IMR-90 (cell line): Measurements from ENCODE around the gene POLR2E. TPM values are rescaled to one million over a fixed set of nuclear protein-coding genes. Genes with fewer than 3 reads are reported as not detected.
A peak's percentile ranks its signal among the peaks of the same experiment; 100 is the strongest.

ENCODE experiments used
- ATAC-seq: fragments of 200-7000 bp; cut with Tn5 transposase; 2 replicates; pipeline ENCODE4 v1.9.1; 2020; ENCODE audit warnings: low read depth, mild to moderate bottlenecking, moderate library complexity
- BruUV-seq: library from RNA; stranded (reverse); fragments of 400-500 nt; replicated peaks from 2 replicates; lab custom pipeline; 2021; lab: Mats Ljungman, UMichigan
- CTCF ChIA-PET: fragments of 300-600 bp; formaldehyde crosslinking; extraction: SDS; loops from one replicate; lab custom pipeline; 2021; ENCODE audit warnings: antibody characterized with exemption; lab: Yijun Ruan, JAX
- POLR2A ChIA-PET: fragments of 300-600 bp; sonication (Branson Sonifier 250); formaldehyde crosslinking; loops from one replicate; lab custom pipeline; 2022; ENCODE audit warnings: antibody characterized with exemption; ENCODE audit not compliant: unreplicated experiment; lab: Charles Lee
- DNase-seq: peaks from one replicate; pipeline ENCODE4 v3.0.0; 2013
- H2AFZ ChIP-seq: replicated peaks from 2 replicates; pipeline ENCODE3; 2013; ENCODE audit warnings: low read length, mild to moderate bottlenecking; ENCODE audit not compliant: poor library complexity
- H2AK5ac ChIP-seq: 2 replicates; pipeline ENCODE4 v1.6.1; 2013; ENCODE audit warnings: low read depth, low read length, inconsistent platforms
- H2AK9ac ChIP-seq: replicated peaks from 2 replicates; pipeline ENCODE3; 2013; ENCODE audit warnings: mild to moderate bottlenecking, low read depth, low read length, moderate library complexity; ENCODE audit not compliant: poor library complexity
- H2BK120ac ChIP-seq: 2 replicates; pipeline ENCODE4 v1.6.1; 2013; ENCODE audit warnings: low read depth, low read length, inconsistent platforms
- H2BK15ac ChIP-seq: 3 replicates; pipeline ENCODE4 v1.6.1; 2013; ENCODE audit warnings: low read depth, low read length, inconsistent platforms
- H2BK20ac ChIP-seq: 2 replicates; pipeline ENCODE4 v1.6.1; 2013; ENCODE audit warnings: low read depth, mild to moderate bottlenecking, inconsistent platforms, low read length, moderate library complexity
- H2BK5ac ChIP-seq: 2 replicates; pipeline ENCODE4 v1.6.1; 2013; ENCODE audit warnings: mild to moderate bottlenecking, low read depth, low read length, inconsistent platforms; ENCODE audit not compliant: poor library complexity, severe bottlenecking
- H3K14ac ChIP-seq: replicated peaks from 2 replicates; pipeline ENCODE4 v1.6.1; 2013; ENCODE audit warnings: low read depth, low read length, inconsistent platforms
- H3K18ac ChIP-seq: 2 replicates; pipeline ENCODE4 v1.6.1; 2013; ENCODE audit warnings: low read depth, low read length, control low read depth
- H3K23ac ChIP-seq: 2 replicates; pipeline ENCODE4 v1.6.1; 2013; ENCODE audit warnings: low read depth, low read length, inconsistent platforms
- H3K27ac ChIP-seq: 2 replicates; pipeline ENCODE4 v1.5.1; 2013; ENCODE audit warnings: mild to moderate bottlenecking, control low read depth, low read length; ENCODE audit not compliant: insufficient read depth
- H3K27me3 ChIP-seq: 2 replicates; pipeline ENCODE4 v1.6.1; 2013; ENCODE audit warnings: low read length; ENCODE audit not compliant: control insufficient read depth, insufficient read depth
- H3K36me3 ChIP-seq: 2 replicates; pipeline ENCODE4 v1.6.1; 2013; ENCODE audit warnings: low read length, mixed read lengths; ENCODE audit not compliant: control insufficient read depth, insufficient read depth
- H3K4ac ChIP-seq: 2 replicates; pipeline ENCODE4 v1.6.1; 2013; ENCODE audit warnings: low read depth, low read length, inconsistent platforms
- H3K4me1 ChIP-seq: 2 replicates; pipeline ENCODE4 v1.6.1; 2013; ENCODE audit warnings: low read length, mixed read lengths; ENCODE audit not compliant: control insufficient read depth, insufficient read depth
- H3K4me2 ChIP-seq: 2 replicates; pipeline ENCODE4 v1.6.1; 2013; ENCODE audit warnings: low read depth, mild to moderate bottlenecking, control low read depth, low read length, moderate library complexity
- H3K4me3 ChIP-seq: 2 replicates; pipeline ENCODE4 v1.5.1; 2013; ENCODE audit warnings: low read depth, mild to moderate bottlenecking, control low read depth, low read length, moderate library complexity; ENCODE audit not compliant: insufficient read depth
- H3K56ac ChIP-seq: 2 replicates; pipeline ENCODE4 v1.6.1; 2013; ENCODE audit warnings: low read length, inconsistent platforms; ENCODE audit not compliant: insufficient read depth; ENCODE audit errors: extremely low read depth
- H3K79me1 ChIP-seq, 2 experiments: 2 replicates each; pipeline ENCODE4 v1.6.1; 2013; ENCODE audit warnings: low read length in 2 of 2, inconsistent platforms in 1 of 2, low read depth in 1 of 2
- H3K9ac ChIP-seq: 2 replicates; pipeline ENCODE4 v1.6.1; 2013; ENCODE audit warnings: low read depth, low read length, control low read depth
- H3K9me1 ChIP-seq: 2 replicates; pipeline ENCODE4 v1.6.1; 2013; ENCODE audit warnings: low read length, inconsistent platforms; ENCODE audit not compliant: insufficient read depth
- H3K9me3 ChIP-seq: 2 replicates; pipeline ENCODE4 v1.6.1; 2013; ENCODE audit warnings: low read length; ENCODE audit not compliant: control insufficient read depth, insufficient read depth
- H4K20me1 ChIP-seq: 2 replicates; pipeline ENCODE4 v1.6.1; 2013; ENCODE audit warnings: low read length, inconsistent platforms; ENCODE audit not compliant: insufficient read depth
- H4K5ac ChIP-seq: 2 replicates; pipeline ENCODE4 v1.6.1; 2013; ENCODE audit warnings: mild to moderate bottlenecking, low read depth, low read length, control low read depth
- H4K8ac ChIP-seq, 2 experiments: 2 replicates each; pipeline ENCODE4 v1.6.1; 2013; ENCODE audit warnings: low read depth in 2 of 2, low read length in 2 of 2, control low read depth in 1 of 2, inconsistent platforms in 1 of 2
- H4K91ac ChIP-seq: 2 replicates; pipeline ENCODE4 v1.6.1; 2013; ENCODE audit warnings: low read depth, low read length, inconsistent platforms; ENCODE audit not compliant: insufficient read depth
- BHLHE40 ChIP-seq: fragments of 150-350 bp; IDR thresholded peaks from 2 replicates; pipeline ENCODE4 v1.6.1; 2016; ENCODE audit warnings: mild to moderate bottlenecking, low read depth, low read length
- CEBPB ChIP-seq: IDR thresholded peaks from 2 replicates; pipeline ENCODE4 v1.6.1; 2012; ENCODE audit warnings: low read depth, low read length, improper control_type of control experiment
- CHD1 ChIP-seq: IDR thresholded peaks from 2 replicates; pipeline ENCODE4 v1.6.1; 2012; ENCODE audit warnings: low read depth, low read length, improper control_type of control experiment
- FOS ChIP-seq: fragments of 150-350 bp; IDR thresholded peaks from 2 replicates; pipeline ENCODE4 v1.6.1; 2016; ENCODE audit warnings: low read depth, low read length
- MAFK ChIP-seq: IDR thresholded peaks from 2 replicates; pipeline ENCODE4 v1.6.1; 2012; ENCODE audit warnings: low read depth, low read length, improper control_type of control experiment
- MXI1 ChIP-seq: IDR thresholded peaks from 2 replicates; pipeline ENCODE4 v1.6.1; 2012; ENCODE audit warnings: low read depth, mild to moderate bottlenecking, low read length, moderate library complexity, borderline replicate concordance
- NFE2L2 ChIP-seq: fragments of 150-350 bp; IDR thresholded peaks from 2 replicates; pipeline ENCODE4 v1.6.1; 2016; ENCODE audit warnings: low read depth, mild to moderate bottlenecking, low read length
- POLR2A ChIP-seq: IDR thresholded peaks from 2 replicates; pipeline ENCODE4 v1.6.1; 2012; ENCODE audit warnings: mild to moderate bottlenecking, low read depth, low read length
- RAD21 ChIP-seq: IDR thresholded peaks from 2 replicates; pipeline ENCODE4 v1.6.1; 2012; ENCODE audit warnings: low read length, improper control_type of control experiment
- RCOR1 ChIP-seq: IDR thresholded peaks from 2 replicates; pipeline ENCODE4 v1.6.1; 2012; ENCODE audit warnings: mild to moderate bottlenecking, low read length, improper control_type of control experiment; ENCODE audit not compliant: insufficient replicate concordance
- RFX5 ChIP-seq: IDR thresholded peaks from 2 replicates; pipeline ENCODE4 v1.8.0; 2012; ENCODE audit warnings: low read depth, mild to moderate bottlenecking, low read length, moderate library complexity
- SMC3 ChIP-seq: fragments of 150-350 bp; IDR thresholded peaks from 2 replicates; pipeline ENCODE4 v1.6.1; 2016; ENCODE audit warnings: low read depth, mild to moderate bottlenecking, antibody characterized with exemption, low read length, moderate library complexity
- WGBS, 2 experiments: methylation state at CpG; one replicate each; pipeline versions ENCODE4 v1.1.5 to v1.1.7; 2013; ENCODE audit warnings: missing lambda C conversion rate in 2 of 2; ENCODE audit not compliant: insufficient read length in 1 of 2; ENCODE audit errors: extremely low coverage in 2 of 2; 5-methylcytosine and 5-hydroxymethylcytosine counted together
- dilution Hi-C: fragments of 300-500 bp; cut with HindIII; formaldehyde crosslinking; loops from one replicate; pipeline ENCODE4 v1.14.3; 2018; ENCODE audit warnings: low sequenced_read_pairs; ENCODE audit not compliant: unreplicated experiment
- in situ Hi-C: fragments of 300-500 bp; cut with MboI; formaldehyde crosslinking; loops from 3 replicates; pipeline ENCODE4 v1.14.3; 2019; ENCODE audit warnings: low sequenced_read_pairs, inconsistent platforms, mixed read lengths
- intact Hi-C: fragments of 100-400 bp; cut with micrococcal nuclease; formaldehyde crosslinking; loops from 2 replicates; pipeline ENCODE4 v1.10.0; 2022
- polyA plus RNA-seq, 3 experiments: library from polyadenylated mRNA; depleted of rRNA; stranded (reverse); fragments of >200 nt; gene quantifications; 2 replicates each; pipeline ENCODE4 v1.2.3, GENCODE V29; 2012; ENCODE audit warnings: low replicate concordance in 1 of 3
- total RNA-seq: library from RNA; depleted of rRNA; stranded (reverse); fragments of >200 nt; gene quantifications from 2 replicates; pipeline ENCODE4 v1.2.3, GENCODE V29; 2012
- TF ChIP-seq, protein P1 (sequence below): fragments of 150-350 bp; IDR thresholded peaks from 2 replicates; pipeline ENCODE4 v1.6.1; 2016; ENCODE audit warnings: low read depth, mild to moderate bottlenecking, low read length, moderate library complexity, borderline replicate concordance
- TF ChIP-seq, protein P2 (sequence below): fragments of 150-350 bp; IDR thresholded peaks from 2 replicates; pipeline ENCODE4 v1.6.1; 2017; ENCODE audit warnings: mild to moderate bottlenecking, antibody characterized with exemption, low read length, low read depth
- TF ChIP-seq, protein P3 (sequence below): conservative IDR thresholded peaks from 2 replicates; pipeline ENCODE4 v1.5.1; 2012; ENCODE audit warnings: mild to moderate bottlenecking, low read depth, low read length, improper control_type of control experiment

POLR2E gene
- total and polyA plus RNA-seq, 2 of the 4 experiments (the other 2 are of a cell fraction), result 294 to 391 TPM

DNA sequence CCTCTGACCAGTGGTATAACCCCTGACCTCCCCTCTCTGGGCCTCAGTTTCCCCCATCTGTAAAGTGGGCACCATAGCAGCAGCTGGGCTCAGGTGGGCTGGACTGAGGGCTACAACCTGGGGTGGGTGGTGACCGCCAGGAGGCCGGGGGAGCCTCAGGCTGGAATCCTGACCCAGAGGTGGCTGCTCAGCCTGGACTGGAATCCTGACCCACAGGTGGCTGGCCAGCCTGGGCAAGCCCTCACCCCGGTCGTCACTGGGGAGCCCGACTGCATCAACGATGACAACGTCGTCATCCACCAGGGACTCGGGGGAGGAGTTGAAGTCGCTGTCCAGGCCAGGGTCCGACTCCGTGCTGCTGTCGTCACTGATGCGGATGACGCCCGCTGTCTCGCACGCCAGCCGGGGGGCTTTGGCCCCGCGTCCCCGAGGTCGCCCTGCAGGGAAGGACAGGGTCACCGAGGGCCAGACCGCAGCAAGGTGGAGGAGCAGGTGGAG, 18.9 kb upstream of the POLR2E start:
- Histone ChIP-seq H4K20me1 (peaks cover 25% of the 10 kb centered on the region), H3K9me1 (no peaks in the 10 kb centered on the region), H2BK120ac (0 out of 2 replicates have a peak overlapping the region, but pooled peaks have one; percentile 29), H4K5ac (no peak overlapping the region), H3K4ac (peak overlapping the region; percentile 86), H3K79me1 (peaks cover 11 to 23% of the 10 kb centered on the region in 2 experiments), H3K9me3 (no peaks in the 10 kb centered on the region), H2BK15ac (no peak overlapping the region), H2BK5ac (peak overlapping the region; percentile 85), H4K8ac (peak overlapping the region in 1 of 2 experiments; percentile 72; a peak in 2 of 4 replicates), H3K36me3 (peaks cover 80% of the 10 kb centered on the region), H3K4me3 (no peak overlapping the region), H3K18ac (no peak overlapping the region), H3K4me2 (no peak overlapping the region), H3K27me3 (no peaks in the 10 kb centered on the region), H2AFZ (peak overlapping the region; percentile 51), H3K14ac (no peak overlapping the region), H2BK20ac (no peak overlapping the region), H3K9ac (0 out of 2 replicates have a peak overlapping the region, but pooled peaks have one; percentile 35), H3K27ac (peak overlapping the region; percentile 74; the same call in 1 of the 2 replicates), H2AK5ac (peak overlapping the region; percentile 90; the same call in 1 of the 2 replicates), H4K91ac (no peak overlapping the region), H3K23ac (no peak overlapping the region), H2AK9ac (peak overlapping the region; percentile 97), H3K4me1 (peaks cover 11% of the 10 kb centered on the region), H3K56ac (no peak overlapping the region)
- 85% methylated on average over 15 of the region's 25 CpGs; no CpG with 5 or more reads in 1 of the 2 experiments for WGBS, 2 experiments
- intact Hi-C loops, result loop anchor here (2.0 to 5.0 kb wide), 2 partner anchors 63 to 78 kb away; no protein-coding TSS in a partner anchor
- DNase-seq, result no peak
- CTCF ChIA-PET, result interaction anchor here (0.6 to 1.5 kb wide), 12 partner anchors 9 to 161 kb away, joined by 3 to 12 read pairs (median 4); partner anchors contain the start of genes CBARP, FAM174C and SBNO2
- dilution Hi-C loops, result no loop called here
- in situ Hi-C loops, result no loop called here
- POLR2A ChIA-PET, result interaction anchor here (0.5 kb wide), 1 partner anchor 15 kb away, joined by 6 read pairs; no protein-coding TSS in a partner anchor
- no peak for ATAC-seq
- BruUV-seq, result no TSS peak
- TF ChIP-seq RCOR1 (no peak), FOS (no peak), SMC3 (no peak), NFE2L2 (no peak), MXI1 (no peak), CHD1 (no peak), CEBPB (no peak), POLR2A (no peak), MAFK (no peak), RAD21 (no peak), RFX5 (no peak), BHLHE40 (no peak)
- TF ChIP-seq, protein P1, sequence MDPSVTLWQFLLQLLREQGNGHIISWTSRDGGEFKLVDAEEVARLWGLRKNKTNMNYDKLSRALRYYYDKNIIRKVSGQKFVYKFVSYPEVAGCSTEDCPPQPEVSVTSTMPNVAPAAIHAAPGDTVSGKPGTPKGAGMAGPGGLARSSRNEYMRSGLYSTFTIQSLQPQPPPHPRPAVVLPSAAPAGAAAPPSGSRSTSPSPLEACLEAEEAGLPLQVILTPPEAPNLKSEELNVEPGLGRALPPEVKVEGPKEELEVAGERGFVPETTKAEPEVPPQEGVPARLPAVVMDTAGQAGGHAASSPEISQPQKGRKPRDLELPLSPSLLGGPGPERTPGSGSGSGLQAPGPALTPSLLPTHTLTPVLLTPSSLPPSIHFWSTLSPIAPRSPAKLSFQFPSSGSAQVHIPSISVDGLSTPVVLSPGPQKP, result no peak
- TF ChIP-seq, protein P2, sequence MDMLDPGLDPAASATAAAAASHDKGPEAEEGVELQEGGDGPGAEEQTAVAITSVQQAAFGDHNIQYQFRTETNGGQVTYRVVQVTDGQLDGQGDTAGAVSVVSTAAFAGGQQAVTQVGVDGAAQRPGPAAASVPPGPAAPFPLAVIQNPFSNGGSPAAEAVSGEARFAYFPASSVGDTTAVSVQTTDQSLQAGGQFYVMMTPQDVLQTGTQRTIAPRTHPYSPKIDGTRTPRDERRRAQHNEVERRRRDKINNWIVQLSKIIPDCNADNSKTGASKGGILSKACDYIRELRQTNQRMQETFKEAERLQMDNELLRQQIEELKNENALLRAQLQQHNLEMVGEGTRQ, result no peak
- TF ChIP-seq, protein P3, sequence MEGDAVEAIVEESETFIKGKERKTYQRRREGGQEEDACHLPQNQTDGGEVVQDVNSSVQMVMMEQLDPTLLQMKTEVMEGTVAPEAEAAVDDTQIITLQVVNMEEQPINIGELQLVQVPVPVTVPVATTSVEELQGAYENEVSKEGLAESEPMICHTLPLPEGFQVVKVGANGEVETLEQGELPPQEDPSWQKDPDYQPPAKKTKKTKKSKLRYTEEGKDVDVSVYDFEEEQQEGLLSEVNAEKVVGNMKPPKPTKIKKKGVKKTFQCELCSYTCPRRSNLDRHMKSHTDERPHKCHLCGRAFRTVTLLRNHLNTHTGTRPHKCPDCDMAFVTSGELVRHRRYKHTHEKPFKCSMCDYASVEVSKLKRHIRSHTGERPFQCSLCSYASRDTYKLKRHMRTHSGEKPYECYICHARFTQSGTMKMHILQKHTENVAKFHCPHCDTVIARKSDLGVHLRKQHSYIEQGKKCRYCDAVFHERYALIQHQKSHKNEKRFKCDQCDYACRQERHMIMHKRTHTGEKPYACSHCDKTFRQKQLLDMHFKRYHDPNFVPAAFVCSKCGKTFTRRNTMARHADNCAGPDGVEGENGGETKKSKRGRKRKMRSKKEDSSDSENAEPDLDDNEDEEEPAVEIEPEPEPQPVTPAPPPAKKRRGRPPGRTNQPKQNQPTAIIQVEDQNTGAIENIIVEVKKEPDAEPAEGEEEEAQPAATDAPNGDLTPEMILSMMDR, result no peak
